Measurements from ENCODE around the gene CLCN3. TPM values are rescaled to one million over a fixed set of nuclear protein-coding genes. Genes with fewer than 3 reads are reported as not detected.

The CLCN3 gene
- total and polyA plus RNA-seq, 2 of the 4 experiments (the other 2 are of a cell fraction): 13.0 to 22.8 TPM

GRCh38 chr4:169650227-169650936, 30.0 kb downstream of the CLCN3 start:
- no peak overlapping the region for H3K4me2 ChIP-seq (ENCODE audit: low read depth, low read length)
- peaks cover 0 to 1% of the 10 kb centered on the region in 2 experiments; a peak in 2 of 4 replicates for H3K79me1 ChIP-seq (ENCODE audit: low read depth in 1 of 2, low read length in 2 of 2)
- TF ChIP-seq MAZ (IDR thresholded peaks at IDR 0.05; ENCODE audit: borderline replicate concordance, low read depth, low read length) (no peak), CHD1 (IDR thresholded peaks at IDR 0.05; ENCODE audit: low read depth, low read length) (no peak), BHLHE40 (IDR thresholded peaks at IDR 0.05; ENCODE audit: low read depth, low read length) (no peak), ELK1 (IDR thresholded peaks at IDR 0.05; ENCODE audit: borderline replicate concordance, low read depth, low read length) (no peak), NFE2L2 (IDR thresholded peaks at IDR 0.05; ENCODE audit: low read depth, low read length) (no peak), POLR2A (IDR thresholded peaks at IDR 0.05; ENCODE audit: low read depth, low read length) (no peak), RFX5 (IDR thresholded peaks at IDR 0.05; ENCODE audit: low read depth, low read length) (no peak), MXI1 (IDR thresholded peaks at IDR 0.05; ENCODE audit: borderline replicate concordance, low read depth, low read length) (no peak), RAD21 (IDR thresholded peaks at IDR 0.05; ENCODE audit: low read length) (no peak), FOS (IDR thresholded peaks at IDR 0.05; ENCODE audit: low read depth, low read length) (no peak)
- TF ChIP-seq, protein P1, sequence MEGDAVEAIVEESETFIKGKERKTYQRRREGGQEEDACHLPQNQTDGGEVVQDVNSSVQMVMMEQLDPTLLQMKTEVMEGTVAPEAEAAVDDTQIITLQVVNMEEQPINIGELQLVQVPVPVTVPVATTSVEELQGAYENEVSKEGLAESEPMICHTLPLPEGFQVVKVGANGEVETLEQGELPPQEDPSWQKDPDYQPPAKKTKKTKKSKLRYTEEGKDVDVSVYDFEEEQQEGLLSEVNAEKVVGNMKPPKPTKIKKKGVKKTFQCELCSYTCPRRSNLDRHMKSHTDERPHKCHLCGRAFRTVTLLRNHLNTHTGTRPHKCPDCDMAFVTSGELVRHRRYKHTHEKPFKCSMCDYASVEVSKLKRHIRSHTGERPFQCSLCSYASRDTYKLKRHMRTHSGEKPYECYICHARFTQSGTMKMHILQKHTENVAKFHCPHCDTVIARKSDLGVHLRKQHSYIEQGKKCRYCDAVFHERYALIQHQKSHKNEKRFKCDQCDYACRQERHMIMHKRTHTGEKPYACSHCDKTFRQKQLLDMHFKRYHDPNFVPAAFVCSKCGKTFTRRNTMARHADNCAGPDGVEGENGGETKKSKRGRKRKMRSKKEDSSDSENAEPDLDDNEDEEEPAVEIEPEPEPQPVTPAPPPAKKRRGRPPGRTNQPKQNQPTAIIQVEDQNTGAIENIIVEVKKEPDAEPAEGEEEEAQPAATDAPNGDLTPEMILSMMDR (conservative IDR thresholded peaks at IDR 0.05; ENCODE audit: low read depth, low read length): no peak
- no peak overlapping the region for H3K14ac ChIP-seq (replicated peaks; ENCODE audit: low read depth, low read length)
- H3K9me1 ChIP-seq (ENCODE audit: insufficient read depth, low read length): peaks cover 2% of the 10 kb centered on the region; the same call in 1 of the 2 replicates
- H3K23ac ChIP-seq (ENCODE audit: low read depth, low read length): no peak overlapping the region
- H2BK15ac ChIP-seq (ENCODE audit: low read depth, low read length): no peak overlapping the region
- no peak overlapping the region for H2AK5ac ChIP-seq (ENCODE audit: low read depth, low read length)
- H4K20me1 ChIP-seq (ENCODE audit: insufficient read depth, low read length): no peaks in the 10 kb centered on the region
- H3K9me3 ChIP-seq (ENCODE audit: control insufficient read depth, insufficient read depth, low read length): no peaks in the 10 kb centered on the region
- H3K18ac ChIP-seq (ENCODE audit: low read depth, low read length): no peak overlapping the region
- no peak overlapping the region for H3K56ac ChIP-seq (ENCODE audit: extremely low read depth, insufficient read depth, low read length)
- in situ Hi-C loops (cut with MboI; ENCODE audit: low sequenced_read_pairs) (no loop called here), intact Hi-C loops (cut with micrococcal nuclease) (no loop called here), dilution Hi-C loops (cut with HindIII; ENCODE audit: low sequenced_read_pairs, unreplicated experiment) (no loop called here)
- ChIA-PET CTCF (no interaction called here), POLR2A (ENCODE audit: unreplicated experiment) (no interaction called here)
- BruUV-seq (replicated peaks): no TSS peak
- peaks cover 2% of the 10 kb centered on the region; the same call in 1 of the 2 replicates for H3K4me1 ChIP-seq (ENCODE audit: control insufficient read depth, insufficient read depth, low read length)
- no peak overlapping the region for H2BK20ac ChIP-seq (ENCODE audit: low read depth, low read length)
- DNase-seq (no peak), ATAC-seq (ENCODE audit: low read depth) (no peak)
- no peak overlapping the region for H2BK120ac ChIP-seq (ENCODE audit: low read depth, low read length)
- no peaks in the 10 kb centered on the region for H3K36me3 ChIP-seq (ENCODE audit: control insufficient read depth, insufficient read depth, low read length)
- H3K4ac ChIP-seq (ENCODE audit: low read depth, low read length): no peak overlapping the region
- no peak overlapping the region for H3K4me3 ChIP-seq (ENCODE audit: insufficient read depth, low read depth, low read length)
- WGBS, 2 experiments (ENCODE audit: extremely low coverage in 2 of 2, insufficient read length in 1 of 2): no CpG with 5 or more reads among the region's 3 CpGs
- no peak overlapping the region for H3K9ac ChIP-seq (ENCODE audit: low read depth, low read length)
- no peak overlapping the region for H4K5ac ChIP-seq (ENCODE audit: low read depth, low read length)
- H4K91ac ChIP-seq (ENCODE audit: insufficient read depth, low read depth, low read length): no peak overlapping the region
- no peak overlapping the region for H2AFZ ChIP-seq (replicated peaks; ENCODE audit: low read length, poor library complexity)
- H2AK9ac ChIP-seq (replicated peaks; ENCODE audit: low read depth, low read length, poor library complexity): no peak overlapping the region
- no peak overlapping the region for H2BK5ac ChIP-seq (ENCODE audit: low read depth, low read length, poor library complexity, severe bottlenecking)
- H3K27ac ChIP-seq (ENCODE audit: insufficient read depth, low read length): no peak overlapping the region
- no peaks in the 10 kb centered on the region for H3K27me3 ChIP-seq (ENCODE audit: control insufficient read depth, insufficient read depth, low read length)
- no peak overlapping the region for H4K8ac ChIP-seq (ENCODE audit: low read depth in 2 of 2, low read length in 2 of 2)
